GM19397 (cell line): ENCODE data around the gene ACER3.
"Not testable (repeated sequence)": the region's sequence is repeated elsewhere in the genome, so short reads cannot be mapped to it uniquely, and the experiment has no call there.

Experiments used
- ATAC-seq: cut with Tn5 transposase; IDR thresholded peaks from one replicate; pipeline ENCODE4 v1.9.1; 2021; ENCODE audit warnings: mild to moderate bottlenecking, moderate library complexity; ENCODE audit not compliant: unreplicated experiment

Gene ACER3

DNA sequence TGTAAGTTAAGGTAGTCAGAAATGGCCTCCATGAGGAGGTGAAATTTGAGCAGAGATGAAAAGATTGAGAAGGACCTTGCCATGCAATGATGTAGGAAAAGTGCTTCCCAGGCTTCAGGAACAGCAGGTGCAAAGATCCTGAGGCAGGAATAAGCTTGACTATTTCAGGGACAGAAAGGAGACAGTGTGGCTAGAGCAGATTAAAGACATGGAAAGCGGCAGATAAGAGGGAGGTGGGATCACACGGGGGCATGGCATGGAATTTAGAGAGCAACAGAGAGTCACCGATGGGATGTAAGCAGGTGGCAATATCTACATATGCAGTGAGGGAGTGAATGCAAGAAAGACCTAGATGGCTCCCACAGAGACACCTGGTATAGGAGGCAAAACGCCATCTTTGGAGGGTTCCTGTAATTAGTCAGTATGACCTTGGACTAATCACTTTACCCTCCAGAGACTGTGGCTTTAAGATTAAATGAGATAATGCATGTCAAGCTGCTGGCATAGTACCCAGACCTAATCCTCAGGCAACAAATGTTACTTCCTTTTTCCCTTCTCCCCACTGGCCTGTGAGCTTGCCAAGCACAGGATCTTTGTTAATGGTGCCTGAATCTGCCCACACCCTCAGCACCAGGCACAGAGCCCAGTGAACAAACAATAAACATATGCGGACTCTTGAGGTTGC lies 24.6 kb upstream of the ACER3 start:
- ATAC-seq: no peak

DNA sequence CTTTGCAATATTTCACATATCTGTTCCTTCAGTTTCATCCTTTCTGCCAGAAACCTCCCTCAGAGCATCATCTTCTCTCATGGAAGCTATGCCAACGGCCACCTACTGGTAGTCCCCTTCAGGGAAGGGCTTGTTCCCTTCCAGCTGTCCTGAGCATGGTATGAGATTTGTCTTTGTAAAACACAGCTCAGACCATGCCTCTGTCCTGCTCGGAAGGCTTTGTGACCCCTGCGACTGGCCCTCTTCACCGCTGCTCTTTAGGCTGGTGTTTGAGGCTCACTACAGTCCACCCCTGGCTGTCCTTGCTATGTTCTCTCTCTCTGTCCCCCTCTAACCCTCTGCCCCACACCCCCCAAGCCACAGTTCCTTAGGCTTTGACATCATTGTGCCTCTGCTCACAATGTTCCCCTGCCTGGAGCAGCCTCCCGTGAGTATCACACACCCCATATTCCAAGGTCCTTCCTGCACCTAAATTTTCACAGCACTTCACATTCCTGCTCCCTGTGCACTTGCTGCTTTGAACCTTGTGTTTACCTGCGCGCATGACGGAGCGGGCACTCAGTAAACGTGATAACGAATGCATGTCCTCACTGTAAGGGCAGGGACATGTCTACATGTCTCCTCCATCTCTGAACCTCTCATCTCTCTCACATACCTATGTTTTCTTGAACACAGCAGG lies 24.0 kb upstream of the ACER3 start:
- no peak for ATAC-seq

DNA sequence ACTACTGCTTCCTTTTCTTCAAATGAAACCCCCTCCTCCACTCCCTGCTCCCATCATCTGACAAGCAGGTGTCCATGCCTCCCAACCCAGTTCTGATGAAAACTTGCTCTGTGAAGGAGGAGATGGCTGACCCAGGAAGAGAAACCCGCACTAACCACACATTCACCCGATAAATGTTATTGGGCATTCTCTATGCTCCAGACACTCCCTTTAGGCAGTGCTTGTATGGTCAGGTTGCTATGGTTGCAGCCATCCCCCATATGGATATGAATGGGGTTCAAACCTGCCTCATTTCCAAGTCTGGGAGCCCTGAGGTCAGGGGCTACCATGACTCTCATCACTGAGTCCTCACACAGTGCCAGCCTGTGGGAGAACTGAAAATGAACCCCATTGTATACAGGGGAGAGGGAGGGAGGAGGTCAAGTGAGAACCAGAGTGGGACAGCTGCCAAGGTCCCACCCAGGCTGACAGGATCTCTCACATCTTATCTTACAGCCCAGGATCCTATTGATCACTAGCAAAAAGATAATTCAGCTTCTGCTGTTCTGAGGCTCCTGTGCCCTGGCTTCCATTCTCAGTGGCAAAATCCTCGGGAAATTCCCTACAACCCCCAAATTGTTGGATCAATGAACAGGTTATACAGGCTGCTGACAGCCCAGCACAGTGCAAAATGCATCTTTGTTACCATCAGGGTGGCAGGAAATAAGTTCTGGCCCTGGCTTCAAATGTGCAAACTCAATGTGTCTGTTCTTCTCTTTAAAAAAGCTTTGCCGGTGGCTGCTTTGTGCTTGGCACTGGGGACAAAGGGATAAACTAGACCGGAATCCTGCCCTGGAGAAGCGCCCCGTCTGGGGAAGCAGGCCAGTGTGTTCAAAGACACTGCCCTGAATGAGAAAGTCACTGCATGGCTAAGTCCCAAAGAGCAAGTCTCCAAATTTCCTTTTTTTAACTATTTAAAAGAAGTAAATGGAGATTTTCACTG lies 22.7 kb upstream of the ACER3 start:
- ATAC-seq: no peak

DNA sequence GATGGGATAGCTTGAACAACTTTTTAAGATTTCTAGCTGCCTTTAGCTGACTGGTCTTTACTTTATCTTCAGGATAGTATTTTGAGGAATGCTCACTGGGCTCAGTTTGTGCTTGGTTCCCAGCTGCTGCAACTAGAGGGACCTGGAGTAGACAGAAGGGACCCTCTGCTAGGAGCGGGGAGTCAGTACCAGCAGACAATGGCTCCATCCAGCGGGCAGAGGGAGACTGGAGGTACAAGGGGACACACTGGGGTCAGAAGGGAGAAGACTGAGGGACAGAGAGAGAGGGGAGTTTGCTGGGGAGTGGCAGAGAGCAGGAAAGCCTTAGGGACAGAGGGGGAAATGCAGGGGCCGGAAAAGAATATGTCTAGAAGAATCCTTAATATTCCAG lies 22.0 kb upstream of the ACER3 start:
- ATAC-seq: no peak

DNA sequence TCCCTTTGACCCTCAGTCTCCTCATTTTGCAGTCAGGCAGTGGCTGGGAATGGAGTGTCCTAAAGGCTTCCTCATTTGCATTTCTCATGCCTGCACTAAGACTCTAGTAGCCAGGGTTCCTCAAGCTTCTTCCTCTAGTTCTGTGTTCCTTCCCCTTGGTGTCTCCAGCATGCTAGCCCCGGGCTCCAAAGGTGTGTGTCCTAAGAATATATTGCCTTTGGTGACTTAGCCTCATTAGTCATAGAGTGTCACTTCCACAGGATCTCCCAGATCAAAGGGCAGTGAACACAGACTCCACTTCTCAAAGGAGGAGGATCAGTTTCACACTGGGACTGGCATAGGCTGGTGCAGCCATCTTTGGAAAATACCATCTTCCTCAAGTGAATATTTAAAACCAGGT lies 21.4 kb upstream of the ACER3 start:
- no peak for ATAC-seq

DNA sequence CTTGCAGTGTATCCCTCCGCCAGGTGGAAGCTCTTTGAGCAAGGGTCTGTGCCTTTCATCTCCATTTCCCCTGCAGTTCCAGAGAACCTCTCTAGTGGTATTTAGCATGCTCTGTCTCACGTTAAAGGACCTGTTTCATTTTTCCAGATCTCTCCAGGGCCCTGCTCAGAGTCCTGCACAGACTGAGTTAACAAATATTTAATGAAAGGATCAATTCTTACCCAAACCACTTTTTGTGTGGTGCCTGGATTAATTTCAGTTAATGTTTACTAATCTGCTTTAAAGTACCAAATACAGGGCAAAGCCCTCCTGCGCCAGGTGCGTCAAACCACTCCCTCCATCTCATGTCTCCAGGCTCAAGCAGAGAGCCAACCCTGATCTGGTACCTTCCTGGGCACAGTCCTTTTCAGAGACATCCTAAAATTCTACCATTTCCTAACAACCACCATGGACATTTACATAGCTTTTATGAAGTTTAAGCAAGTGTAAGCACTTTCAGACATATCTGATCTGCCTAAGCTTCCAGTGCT lies 18.7 kb upstream of the ACER3 start:
- ATAC-seq: no peak

DNA sequence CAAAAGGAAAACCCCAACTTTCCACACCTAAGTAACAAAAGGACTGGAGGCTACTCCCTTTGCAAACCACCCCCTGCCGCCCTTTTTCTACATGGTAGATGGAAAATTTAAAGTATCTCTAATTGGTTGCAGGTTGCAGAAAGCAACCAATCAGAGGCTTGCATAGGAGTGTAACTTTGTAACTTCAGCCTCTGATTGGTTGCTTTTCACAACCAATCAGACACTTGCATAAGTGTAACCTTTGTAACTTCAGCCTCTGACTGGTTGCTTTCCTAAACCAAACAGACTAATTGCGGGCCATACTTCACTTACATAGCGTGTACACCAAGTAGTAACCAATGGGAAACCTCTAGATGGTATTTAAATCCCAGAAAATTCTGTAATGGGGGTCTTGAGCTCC lies 16.8 kb upstream of the ACER3 start:
- no peak for ATAC-seq

DNA sequence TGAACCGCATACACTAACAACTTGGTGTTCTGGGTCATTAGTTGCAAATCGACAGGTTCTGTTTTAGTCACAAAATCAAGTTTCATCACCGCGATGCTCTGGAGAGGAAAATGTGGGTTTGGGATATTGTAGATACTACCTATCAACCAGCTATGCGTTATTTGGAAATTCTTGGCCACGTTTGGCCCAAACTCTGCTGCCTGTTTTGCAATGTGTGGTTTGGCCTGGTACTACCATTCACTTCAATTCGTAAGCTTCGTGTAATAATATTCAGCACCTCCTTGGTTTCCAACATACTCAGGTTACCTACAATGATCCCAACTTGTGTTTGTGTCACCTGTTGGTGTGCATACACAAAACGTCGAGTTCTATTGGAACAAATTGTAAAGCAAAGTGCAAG lies 16.2 kb upstream of the ACER3 start:
- ATAC-seq: no peak

DNA sequence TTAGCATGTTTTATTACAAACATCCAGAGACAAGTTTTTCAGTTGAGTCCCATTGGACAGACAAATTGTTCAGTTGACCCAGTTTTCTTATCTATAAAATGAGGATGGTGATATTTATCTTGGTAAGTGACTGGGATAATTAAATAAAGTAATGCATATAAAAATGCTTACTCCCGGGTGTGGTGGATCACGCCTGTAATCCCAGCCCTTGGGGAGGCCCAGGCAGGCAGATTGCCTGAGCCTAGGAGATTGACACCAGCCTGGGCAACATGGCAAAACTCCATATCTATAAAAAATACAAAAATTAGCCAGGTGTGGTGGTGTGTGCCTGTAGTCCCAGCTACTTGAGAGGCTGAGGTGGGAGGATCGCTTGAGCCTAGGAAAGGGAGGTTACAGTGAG lies 15.6 kb upstream of the ACER3 start:
- ATAC-seq: no peak

DNA sequence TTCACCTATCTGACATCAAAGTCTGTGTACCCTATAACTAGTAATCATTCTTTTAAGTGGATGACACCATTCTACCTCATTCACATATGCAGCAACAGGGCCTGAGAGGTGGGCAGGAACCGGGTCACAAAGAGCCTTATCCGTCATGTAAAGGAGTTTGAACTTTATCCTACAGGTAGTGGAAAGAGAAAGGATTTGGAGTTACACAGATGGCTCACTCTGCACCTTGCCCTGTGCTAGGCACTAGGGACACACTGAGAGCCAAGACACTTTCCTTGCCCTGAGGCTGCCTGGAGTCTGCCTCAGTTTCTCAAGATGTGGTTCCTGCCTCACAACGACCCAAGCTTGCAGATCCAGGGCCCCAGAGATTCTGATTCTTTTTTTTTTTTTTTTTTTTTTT lies 14.3 kb upstream of the ACER3 start:
- ATAC-seq: no peak

DNA sequence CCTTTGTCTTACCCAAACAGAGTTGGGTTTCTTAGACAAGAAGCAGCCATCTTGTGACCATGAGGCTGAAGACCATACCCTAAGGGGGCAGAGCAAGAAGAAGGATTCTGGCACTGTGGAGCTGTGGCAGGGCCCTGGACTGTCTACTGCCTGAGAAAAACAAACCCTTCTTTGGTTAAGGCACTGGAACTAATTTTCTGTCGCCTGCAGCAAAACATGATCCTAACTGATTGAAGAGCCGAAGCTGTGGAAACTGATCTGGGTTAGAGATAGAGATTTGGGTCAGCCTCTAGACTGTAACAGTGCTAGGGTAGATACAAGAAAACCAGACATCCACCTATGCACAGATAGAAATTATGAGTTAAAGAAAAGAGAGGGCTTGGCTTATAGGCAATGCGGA lies 11.3 kb upstream of the ACER3 start:
- no peak for ATAC-seq

DNA sequence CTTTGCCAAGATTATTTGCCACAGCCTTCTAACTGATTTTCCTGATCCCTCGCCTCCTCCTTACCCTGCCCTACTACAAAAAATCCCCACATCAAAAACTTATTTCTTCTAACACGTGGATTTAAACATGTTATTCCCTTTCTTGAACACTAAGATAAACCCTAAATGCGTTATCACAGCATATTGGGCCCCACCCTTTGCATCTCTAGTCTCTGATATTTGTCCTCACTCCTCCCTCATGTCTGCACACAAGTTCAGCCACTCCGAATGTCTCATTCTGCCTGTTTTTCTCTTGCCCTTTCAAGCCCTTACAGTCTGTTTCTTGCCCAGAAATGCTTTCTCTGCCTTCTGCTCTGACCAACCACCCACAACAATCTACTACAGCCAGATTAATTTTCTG lies 10.6 kb upstream of the ACER3 start:
- no peak for ATAC-seq

DNA sequence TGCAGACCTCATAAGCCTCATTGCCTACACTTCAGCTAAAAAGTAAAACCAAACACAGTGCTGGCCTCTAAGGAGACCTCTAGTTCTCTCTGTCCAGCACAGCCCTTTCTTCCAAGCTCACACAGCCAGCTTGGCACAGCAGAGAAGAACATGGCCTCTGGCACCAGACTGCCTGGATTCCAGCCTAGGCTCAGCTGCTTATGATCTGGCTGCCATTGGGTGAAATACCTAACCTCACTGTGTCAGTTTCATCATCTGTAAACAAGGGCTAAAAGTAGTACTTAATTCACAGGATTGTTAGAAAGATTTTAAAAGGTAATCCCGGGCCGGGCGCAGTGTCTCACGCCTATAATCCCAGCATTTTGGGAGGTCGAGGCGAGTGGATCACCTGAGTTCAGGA lies 9.9 kb upstream of the ACER3 start:
- ATAC-seq: no peak

DNA sequence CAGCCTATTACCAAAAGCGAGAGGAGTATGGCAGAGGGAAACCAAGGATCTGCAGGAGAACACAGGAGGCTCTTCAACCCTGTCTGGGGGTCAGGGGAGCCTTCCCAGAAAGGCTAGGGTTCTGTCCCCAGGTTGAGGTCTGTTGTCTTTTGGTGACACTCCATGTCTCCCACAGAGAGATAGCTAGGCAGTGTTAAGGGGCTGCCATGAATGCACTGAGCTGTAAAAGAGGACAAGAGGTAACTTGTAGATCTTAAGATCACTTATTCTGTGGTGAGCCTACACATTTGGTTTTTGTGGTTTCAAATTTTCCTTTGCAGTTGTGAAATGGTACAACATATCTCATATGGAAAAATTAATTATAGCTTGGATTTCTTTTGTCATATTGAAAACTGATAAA lies 6.0 kb upstream of the ACER3 start:
- no peak for ATAC-seq

DNA sequence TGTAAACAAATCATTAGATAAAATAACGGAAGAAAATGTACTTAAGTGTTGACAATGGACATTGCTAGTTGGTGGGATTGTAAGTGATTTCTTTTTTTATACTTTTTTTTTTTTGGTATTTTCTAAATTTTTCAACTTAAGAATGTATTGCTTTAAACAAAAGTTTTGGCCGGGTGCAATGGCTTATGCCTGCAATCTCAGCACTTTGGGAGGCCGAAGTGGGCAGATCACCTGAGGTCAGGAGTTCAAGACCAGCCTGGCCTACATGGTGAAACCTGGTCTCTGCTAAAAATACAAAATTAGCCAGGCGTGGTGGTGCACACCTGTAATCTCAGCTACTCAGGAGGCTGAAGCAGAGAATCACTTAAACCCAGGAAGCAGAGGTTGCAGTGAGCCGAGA lies 5.0 kb upstream of the ACER3 start:
- not testable (repeated sequence) for ATAC-seq

DNA sequence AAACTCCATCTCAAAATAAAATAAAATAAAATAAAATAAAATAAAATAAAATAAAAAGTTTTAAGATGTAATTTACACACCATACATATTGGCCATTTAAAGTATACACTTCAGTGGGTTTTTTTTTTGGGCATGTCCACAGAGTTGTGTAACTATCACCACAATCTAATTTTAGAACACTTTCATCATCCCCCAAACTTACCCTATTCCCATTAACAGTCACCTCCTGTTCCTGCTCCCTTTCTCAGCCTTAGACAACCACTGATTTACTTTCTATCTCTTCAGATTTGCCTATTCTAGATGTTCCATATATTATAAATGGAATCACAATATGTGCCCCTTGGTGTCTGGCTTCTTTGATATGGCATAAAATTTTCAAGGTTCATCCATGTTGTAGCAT lies 4.6 kb upstream of the ACER3 start:
- no peak for ATAC-seq

DNA sequence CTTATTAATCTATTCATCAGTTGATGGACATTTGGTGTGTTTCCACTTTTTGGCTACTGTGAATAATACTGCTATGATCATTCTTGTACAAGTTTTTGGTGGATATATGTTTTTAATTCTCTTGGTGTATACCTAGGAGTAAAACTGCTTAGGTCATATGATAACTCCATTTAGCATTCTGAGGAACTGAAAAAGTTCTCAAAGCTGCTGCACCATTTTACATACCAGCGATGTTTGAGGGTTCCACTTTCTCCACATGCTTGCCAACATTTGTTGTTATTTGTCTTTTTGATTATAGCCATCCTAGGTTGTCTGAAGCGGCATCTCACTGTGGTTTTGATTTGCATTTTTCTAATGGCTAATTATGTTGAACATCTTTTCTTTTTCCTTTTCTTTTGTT lies 4.1 kb upstream of the ACER3 start:
- no peak for ATAC-seq

DNA sequence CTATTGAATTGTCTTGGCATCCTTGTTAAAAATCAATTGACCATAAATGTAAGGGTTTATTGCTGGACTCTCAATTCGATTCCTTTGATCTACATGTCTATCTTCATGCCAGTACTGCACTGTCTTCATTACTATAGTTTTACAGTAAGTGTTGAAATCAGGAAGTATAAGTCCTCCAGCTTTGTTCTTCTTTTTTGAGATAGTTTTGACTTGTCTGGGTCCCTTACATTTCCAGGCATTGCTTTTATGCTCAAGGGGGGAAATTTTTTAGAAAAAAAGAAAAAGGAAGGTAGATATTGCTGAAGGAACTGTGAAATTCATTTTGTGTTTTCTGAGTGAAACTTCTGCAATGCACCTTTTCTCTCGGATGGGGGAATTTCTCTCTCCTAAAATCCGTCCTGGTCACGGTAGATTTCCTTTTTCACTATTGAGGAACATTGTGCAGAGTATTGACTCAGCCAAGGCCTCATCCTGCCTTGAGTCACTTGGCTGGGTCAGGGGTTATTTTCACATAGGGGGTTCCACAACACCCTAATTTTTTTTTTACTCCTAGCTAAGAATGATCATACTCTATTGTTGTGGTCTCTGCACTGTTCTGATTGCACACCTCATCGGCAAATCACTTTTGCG lies 2.8 kb upstream of the ACER3 start:
- ATAC-seq: no peak

DNA sequence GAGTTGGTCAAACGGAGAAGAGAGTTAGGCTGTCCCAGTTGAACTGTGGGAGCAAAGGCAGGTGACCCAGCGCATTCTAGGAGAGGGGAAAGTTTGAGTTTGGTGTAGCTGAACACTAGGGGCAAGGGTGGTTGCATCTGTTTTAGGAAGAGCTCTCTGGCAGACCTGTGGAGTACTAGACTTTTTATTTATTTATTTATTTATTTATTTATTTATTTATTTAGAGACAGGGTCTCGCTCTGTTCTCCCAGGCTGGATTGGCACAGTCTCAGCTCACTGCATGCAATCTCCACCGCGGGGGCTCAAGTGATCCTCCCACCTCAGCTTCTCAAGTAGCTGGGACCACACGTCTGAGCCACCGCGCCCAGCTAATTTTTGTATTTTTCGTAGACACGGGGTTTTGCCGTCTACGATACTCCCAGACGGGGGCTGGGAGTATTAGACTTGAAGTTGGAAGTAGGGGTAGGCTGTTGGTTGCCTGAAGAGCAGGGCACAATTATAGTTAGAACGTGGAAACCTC lies 950 bp upstream of the ACER3 start:
- ATAC-seq: no peak

DNA sequence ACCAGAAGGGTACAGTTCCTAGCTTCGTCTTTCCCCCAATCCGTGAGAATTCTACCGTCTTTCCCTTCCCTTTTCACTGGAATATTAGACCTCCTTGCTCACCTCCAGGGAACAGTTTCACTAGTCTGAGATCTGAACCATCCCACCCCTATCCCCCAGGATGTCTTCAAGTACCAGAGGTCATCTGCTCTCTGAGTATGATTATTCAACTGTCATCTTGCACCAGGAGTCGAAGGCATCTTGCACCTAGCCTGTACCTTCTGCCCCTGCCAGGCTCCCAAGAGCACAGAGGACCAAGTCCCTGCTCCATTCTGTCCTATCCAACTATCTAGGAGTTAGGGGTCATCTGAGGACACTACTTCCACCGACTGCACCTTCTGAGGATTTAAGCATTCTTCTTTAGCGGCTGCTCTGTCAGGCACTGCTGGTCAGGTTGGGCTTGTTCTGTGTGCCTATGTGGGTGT lies 804 bp downstream of the ACER3 start:
- ATAC-seq: no peak

DNA sequence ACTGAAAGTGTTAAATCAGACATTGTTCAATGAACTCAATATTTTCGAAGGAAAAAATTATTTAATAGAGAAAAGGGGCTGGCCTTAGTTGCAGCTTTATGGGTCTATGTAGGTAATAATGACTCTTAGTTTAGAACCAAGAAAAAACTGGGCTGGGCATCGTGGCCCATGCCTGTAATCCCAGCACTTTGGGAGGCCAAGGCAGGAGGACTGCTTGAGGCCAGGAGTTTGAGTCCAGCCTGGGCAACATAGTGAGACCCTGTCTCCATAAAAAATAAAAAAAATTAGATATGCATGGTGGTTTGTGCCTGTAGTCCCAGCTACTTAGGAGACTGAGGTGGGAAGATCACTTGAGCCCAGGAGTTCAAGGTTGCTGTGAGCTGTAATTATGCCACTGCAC lies 2.1 kb downstream of the ACER3 start:
- not testable (repeated sequence) for ATAC-seq
